Heart right ventricle (tissue), 16 donors: Measurements from ENCODE around the gene SLC6A14. TPM values are rescaled to one million over a fixed set of nuclear protein-coding genes. Genes with fewer than 3 reads are reported as not detected.

Source experiments
- ATAC-seq, 8 donors: fragments of 200-7000 bp; cut with Tn5 transposase; one replicate each; pipeline ENCODE4 v1.9.1; 2020; ENCODE audit warnings: mild to moderate bottlenecking in 8 of 8, moderate library complexity in 8 of 8, moderate number of reproducible peaks in 1 of 8
- DNase-seq, 2 donors: peaks; one replicate each; pipeline ENCODE4 v3.0.0-alpha.2; 2020
- H3K27ac ChIP-seq, 10 donors: fragments of 200-600 bp; sonication (generic) in 2 of 10; one replicate each; pipeline versions ENCODE4 v1.5.0 to v1.8.0; 2020 to 2022; ENCODE audit warnings: mild to moderate bottlenecking in 3 of 10
- H3K27me3 ChIP-seq, 7 donors: fragments of 200-600 bp; one replicate each; pipeline ENCODE4 v1.8.0; 2021 to 2022; ENCODE audit warnings: mild to moderate bottlenecking in 2 of 7
- H3K36me3 ChIP-seq, 9 donors: fragments of 200-600 bp; sonication (generic) in 1 of 9; one replicate each; pipeline versions ENCODE4 v1.5.0 to v1.8.0; 2020 to 2022; ENCODE audit warnings: mild to moderate bottlenecking in 2 of 9
- H3K4me1 ChIP-seq, 9 donors: fragments of 200-600 bp; sonication (generic) in 1 of 9; one replicate each; pipeline versions ENCODE4 v1.5.0 to v1.8.0; 2020 to 2022; ENCODE audit warnings: mild to moderate bottlenecking in 4 of 9
- H3K4me3 ChIP-seq, 10 donors: fragments of 200-600 bp; sonication (generic) in 2 of 10; one replicate each; pipeline versions ENCODE4 v1.5.0 to v1.8.0; 2020 to 2022; ENCODE audit warnings: mild to moderate bottlenecking in 7 of 10, moderate library complexity in 2 of 10
- H3K9me3 ChIP-seq, 11 donors: fragments of 200-600 bp in 10 of 11; sonication (generic) in 2 of 11; one replicate each; pipeline versions ENCODE4 v1.5.0 to v1.8.0; 2013 to 2022; ENCODE audit warnings: mild to moderate bottlenecking in 2 of 11, control low read depth in 1 of 11, moderate library complexity in 1 of 11
- WGBS, 2 donors: extraction: QIAGEN DNeasy Blood & Tissue Kit; methylation state at CpG; one replicate each; pipeline ENCODE4 v1.1.7; 2013; ENCODE audit warnings: inconsistent platforms in 1 of 2; 5-methylcytosine and 5-hydroxymethylcytosine counted together
- intact Hi-C, 10 donors: fragments of 100-400 bp; cut with DNase I; formaldehyde crosslinking; loops; one replicate each; pipeline versions ENCODE4 v1.11.1 to v1.14.2; 2022
- long read RNA-seq, 3 donors: library from polyadenylated mRNA; unstranded; transcript quantifications; one replicate each; pipeline ENCODE4 v2.0.0, GENCODE V29; 2020 to 2021
- polyA plus RNA-seq, 2 donors: library from polyadenylated mRNA; stranded (reverse); fragments of 200-250 nt; gene quantifications; one replicate each; pipeline ENCODE4 v1.2.3, GENCODE V29; 2013
- total RNA-seq, 10 donors: library from RNA; stranded (reverse); fragmentation: NEBNext Ultra II Directional in 3 of 10; extraction: Animal tissue kit (Norgen Biotek cat#: 25700) in 3 of 10; gene quantifications; one replicate each; pipeline versions ENCODE4 v1.2.1 to v1.2.4, GENCODE V29; 2021 to 2023
- TF ChIP-seq, protein P1 (sequence below), 9 donors: fragments of 200-600 bp; sonication (generic) in 2 of 9; IDR thresholded peaks; one replicate each; pipeline versions ENCODE4 v1.5.0 to v1.8.0; 2021 to 2022; ENCODE audit warnings: antibody characterized with exemption in 9 of 9, mild to moderate bottlenecking in 5 of 9, moderate library complexity in 1 of 9
- donor health status: Arrhythmogenic right ventricular cardiomyopathy.
- donor health status: ischemic (EF 13 %, LVEDD 7.1; RV severe dilation, severe dysfunction).
- donor health status: healthy with polysubstance abuse.
- donor health status: DM: no; HTN: yes; CAD: no.
- donor health status: DM: no; HTN: no; CAD: no.
- donor health status: ischemic (EF 25% LVEDD 6.9; RV normal size, moderate dysfunction).
- donor health status: ischemic (EF 25% LVEDD 5.7; RV mildly dilated, moderate dysfunction).
- donor health status: healthy.
- donor health status: DM: yes; HTN: yes; CAD: no.
- donor health status: Ischemic cardiomyopathy.
- donor health status: ischemic (EF 35%, LVEDD 5.7; RV mildly dilated, moderate dysfunction).
- donor health status: nonischemic (EF 11% LVEDD 7.7; RV severe dilation, severe dysfunction).
- donor health status: DM: yes; HTN: yes; CAD: no.
- donor health status: PGD.
- donor health status: ischemic (EF 29% LVEDD 5.4; RV normal size, mild dysfunction).
- donor health status: nonischemic (EF 23%, LVEDD 6.1; RV moderate dilation, normal function).

The SLC6A14 gene, protein sequence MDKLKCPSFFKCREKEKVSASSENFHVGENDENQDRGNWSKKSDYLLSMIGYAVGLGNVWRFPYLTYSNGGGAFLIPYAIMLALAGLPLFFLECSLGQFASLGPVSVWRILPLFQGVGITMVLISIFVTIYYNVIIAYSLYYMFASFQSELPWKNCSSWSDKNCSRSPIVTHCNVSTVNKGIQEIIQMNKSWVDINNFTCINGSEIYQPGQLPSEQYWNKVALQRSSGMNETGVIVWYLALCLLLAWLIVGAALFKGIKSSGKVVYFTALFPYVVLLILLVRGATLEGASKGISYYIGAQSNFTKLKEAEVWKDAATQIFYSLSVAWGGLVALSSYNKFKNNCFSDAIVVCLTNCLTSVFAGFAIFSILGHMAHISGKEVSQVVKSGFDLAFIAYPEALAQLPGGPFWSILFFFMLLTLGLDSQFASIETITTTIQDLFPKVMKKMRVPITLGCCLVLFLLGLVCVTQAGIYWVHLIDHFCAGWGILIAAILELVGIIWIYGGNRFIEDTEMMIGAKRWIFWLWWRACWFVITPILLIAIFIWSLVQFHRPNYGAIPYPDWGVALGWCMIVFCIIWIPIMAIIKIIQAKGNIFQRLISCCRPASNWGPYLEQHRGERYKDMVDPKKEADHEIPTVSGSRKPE
- total RNA-seq: not detected
- under 1 TPM in 1 of 2 donors, not detected in 1; 0.01 TPM for polyA plus RNA-seq
- long read RNA-seq, donor 1: 0 reads
- long read RNA-seq, donor 2: 0 reads
- long read RNA-seq, donor 3: 0 reads

- no peaks in the 10 kb centered on the region for H3K36me3 ChIP-seq
- ATAC-seq (no peak), DNase-seq (no peak)
- no peaks in the 10 kb centered on the region for H3K9me3 ChIP-seq
- whole genome bisulfite sequencing, 2 donors: 51 to 53% methylated on average over 9 of the region's 9 CpGs
- H3K27ac ChIP-seq: no peak within 1 kb of the TSS
- peaks cover 0 to 8% (median 0%) of the 10 kb centered on the region in 7 donors for H3K27me3 ChIP-seq
- TF ChIP-seq, protein P1, sequence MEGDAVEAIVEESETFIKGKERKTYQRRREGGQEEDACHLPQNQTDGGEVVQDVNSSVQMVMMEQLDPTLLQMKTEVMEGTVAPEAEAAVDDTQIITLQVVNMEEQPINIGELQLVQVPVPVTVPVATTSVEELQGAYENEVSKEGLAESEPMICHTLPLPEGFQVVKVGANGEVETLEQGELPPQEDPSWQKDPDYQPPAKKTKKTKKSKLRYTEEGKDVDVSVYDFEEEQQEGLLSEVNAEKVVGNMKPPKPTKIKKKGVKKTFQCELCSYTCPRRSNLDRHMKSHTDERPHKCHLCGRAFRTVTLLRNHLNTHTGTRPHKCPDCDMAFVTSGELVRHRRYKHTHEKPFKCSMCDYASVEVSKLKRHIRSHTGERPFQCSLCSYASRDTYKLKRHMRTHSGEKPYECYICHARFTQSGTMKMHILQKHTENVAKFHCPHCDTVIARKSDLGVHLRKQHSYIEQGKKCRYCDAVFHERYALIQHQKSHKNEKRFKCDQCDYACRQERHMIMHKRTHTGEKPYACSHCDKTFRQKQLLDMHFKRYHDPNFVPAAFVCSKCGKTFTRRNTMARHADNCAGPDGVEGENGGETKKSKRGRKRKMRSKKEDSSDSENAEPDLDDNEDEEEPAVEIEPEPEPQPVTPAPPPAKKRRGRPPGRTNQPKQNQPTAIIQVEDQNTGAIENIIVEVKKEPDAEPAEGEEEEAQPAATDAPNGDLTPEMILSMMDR (IDR thresholded peaks at IDR 0.05): no peak
- H3K4me1 ChIP-seq: no peaks in the 10 kb centered on the region
- intact Hi-C loops: no loop called here
- no peak within 1 kb of the TSS for H3K4me3 ChIP-seq
Observed at GRCh38 chrX:116436358-116436816, at the start of gene SLC6A14. Gene SLC6A14 (plus strand): TSS chrX:116436606. CDS start chrX:116436710, 104 bp downstream.

DNA sequence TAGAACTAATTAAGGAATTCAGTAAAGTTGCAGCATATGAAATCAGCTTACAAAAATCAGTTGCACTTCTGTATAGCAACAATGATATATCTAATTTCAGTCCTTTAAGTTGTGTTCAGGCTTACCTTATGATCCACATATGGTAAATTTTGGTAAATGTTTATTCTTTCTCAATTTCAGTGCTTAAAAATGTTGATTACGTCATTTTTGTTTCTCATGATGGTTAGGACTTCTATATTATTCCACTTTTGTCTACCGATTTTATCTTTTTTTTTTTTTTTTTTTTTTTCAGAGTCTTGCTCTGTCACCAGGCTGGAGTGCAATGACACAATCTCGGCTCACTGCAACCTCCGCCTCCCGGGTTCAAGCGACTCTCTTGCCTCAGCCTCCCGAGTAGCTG, 40.7 kb upstream of the SLC6A14 start:
- TF ChIP-seq, protein P1 (IDR thresholded peaks at IDR 0.05): no peak
- DNase-seq (no peak), ATAC-seq (no peak)
- whole genome bisulfite sequencing, 2 donors: 86 to 93% methylated on average over 7 of the region's 7 CpGs
- H3K27me3 ChIP-seq: no peaks in the 10 kb centered on the region
- peaks cover 0 to 4% (median 0%) of the 10 kb centered on the region in 11 donors for H3K9me3 ChIP-seq
- H3K4me3 ChIP-seq: no peak overlapping the region
- no peaks in the 10 kb centered on the region for H3K4me1 ChIP-seq
- no peaks in the 10 kb centered on the region for H3K36me3 ChIP-seq
- intact Hi-C loops: no loop called here
- no peak overlapping the region for H3K27ac ChIP-seq

GRCh38 chrX:116399681-116400080, 36.7 kb upstream of the SLC6A14 start:
- TF ChIP-seq, protein P1 (IDR thresholded peaks at IDR 0.05): no peak
- H3K27ac ChIP-seq: no peak overlapping the region
- no peaks in the 10 kb centered on the region for H3K27me3 ChIP-seq
- H3K4me3 ChIP-seq: no peak overlapping the region
- H3K36me3 ChIP-seq: no peaks in the 10 kb centered on the region
- intact Hi-C loops: no loop called here
- peaks cover 0 to 4% (median 0%) of the 10 kb centered on the region in 11 donors for H3K9me3 ChIP-seq
- H3K4me1 ChIP-seq: no peaks in the 10 kb centered on the region
- DNase-seq (no peak), ATAC-seq (no peak)

- 52 to 57% methylated on average over 2 of the region's 2 CpGs for WGBS, 2 donors
- Histone ChIP-seq H3K9me3 (peaks cover 0 to 9% (median 0%) of the 10 kb centered on the region in 11 donors), H3K4me3 (no peak overlapping the region), H3K4me1 (no peaks in the 10 kb centered on the region), H3K27ac (no peak overlapping the region), H3K36me3 (no peaks in the 10 kb centered on the region), H3K27me3 (peaks cover 0 to 8% (median 0%) of the 10 kb centered on the region in 7 donors)
- intact Hi-C loops: no loop called here
- TF ChIP-seq, protein P1 (IDR thresholded peaks at IDR 0.05): no peak
- ATAC-seq: no peak
- no peak for DNase-seq
Observed at GRCh38 chrX:116409219-116409618, 27.2 kb upstream of the SLC6A14 start.
